B cell (primary cell): ENCODE results near the gene ARL6IP4. TPM values are rescaled to one million over a fixed set of nuclear protein-coding genes. Genes with fewer than 3 reads are reported as not detected.

Source experiments
- ATAC-seq: fragments of 200-7000 bp; cut with Tn5 transposase; one replicate; pipeline ENCODE4 v1.10.0; 2021; ENCODE audit warnings: low read depth, mild to moderate bottlenecking, moderate number of reproducible peaks, moderate library complexity
- CTCF ChIA-PET: fragments of 350-600 bp; sonication (Branson Sonifier 250); formaldehyde crosslinking; loops from one replicate; lab custom pipeline; 2021; ENCODE audit warnings: antibody characterized with exemption, inconsistent platforms; lab: Charles Lee
- POLR2A ChIA-PET: fragments of 350-600 bp; sonication (Branson Sonifier 250); formaldehyde crosslinking; loops from one replicate; lab custom pipeline; 2021; ENCODE audit warnings: antibody characterized with exemption; lab: Charles Lee
- DNase-seq: peaks from one replicate; pipeline ENCODE4 v3.0.0; 2013
- H2AFZ ChIP-seq: 2 replicates; pipeline ENCODE4 v1.6.1; 2012; ENCODE audit warnings: mild to moderate bottlenecking, low read depth, low read length; ENCODE audit not compliant: insufficient read depth, poor library complexity, severe bottlenecking
- H3K27ac ChIP-seq, 2 donors: 1 replicate in 1 of 2; 2 replicates in 1 of 2; pipeline ENCODE4 v1.5.1; 2012 to 2013; ENCODE audit warnings: low read length in 2 of 2, mild to moderate bottlenecking in 2 of 2, moderate library complexity in 1 of 2
- H3K27me3 ChIP-seq, 4 experiments: fragments of 200-600 bp in 1 of 4; sonication (generic) in 1 of 4; replicated peaks in 1 of 4; 1 replicate in 2 of 4; 2 replicates in 2 of 4; pipeline versions ENCODE4 v1.6.1 to v1.7.0; 2013 to 2016; ENCODE audit warnings: low read length in 3 of 4, mild to moderate bottlenecking in 2 of 4, mixed read lengths in 1 of 4, moderate library complexity in 1 of 4; ENCODE audit not compliant: insufficient read depth in 4 of 4, control insufficient read depth in 3 of 4; ENCODE audit errors: control extremely low read depth in 1 of 4
- H3K36me3 ChIP-seq, 2 experiments: replicated peaks in 1 of 2; 1 replicate in 1 of 2; 2 replicates in 1 of 2; pipeline versions ENCODE4 v1.6.1 to v1.7.1; 2013; ENCODE audit warnings: low read length in 1 of 2; ENCODE audit not compliant: insufficient read depth in 2 of 2, control insufficient read depth in 1 of 2; ENCODE audit errors: control extremely low read depth in 1 of 2, extremely low read depth in 1 of 2
- H3K4me1 ChIP-seq, 2 donors: fragments of 200-600 bp in 1 of 2; sonication (generic) in 1 of 2; 1 replicate in 1 of 2; 2 replicates in 1 of 2; pipeline versions ENCODE4 v1.5.1 to v1.6.1; 2013 to 2017; ENCODE audit warnings: low read length in 2 of 2; ENCODE audit not compliant: control insufficient read depth in 2 of 2, insufficient read depth in 2 of 2
- H3K4me2 ChIP-seq: replicated peaks from 2 replicates; pipeline ENCODE3; 2012; ENCODE audit warnings: mild to moderate bottlenecking, low read depth, low read length; ENCODE audit not compliant: poor library complexity, severe bottlenecking
- H3K4me3 ChIP-seq, 5 experiments: fragments of 200-600 bp in 1 of 5; sonication (generic) in 1 of 5; 1 replicate in 3 of 5; 2 replicates in 2 of 5; pipeline versions ENCODE4 v1.5.1 to v1.7.0; 2011 to 2016; ENCODE audit warnings: low read length in 4 of 5, mild to moderate bottlenecking in 4 of 5, low read depth in 2 of 5, control low read depth in 1 of 5, moderate library complexity in 1 of 5; ENCODE audit not compliant: insufficient read depth in 1 of 5; ENCODE audit errors: control extremely low read depth in 1 of 5, extremely low read depth in 1 of 5
- H3K79me2 ChIP-seq: fragments of 200-600 bp; sonication (generic); one replicate; pipeline ENCODE4 v1.6.0; 2016; ENCODE audit warnings: low read length; ENCODE audit not compliant: control insufficient read depth, insufficient read depth
- H3K9ac ChIP-seq: fragments of 200-600 bp; sonication (generic); 2 replicates; pipeline ENCODE4 v1.6.1; 2017; ENCODE audit warnings: mild to moderate bottlenecking, low read length, moderate library complexity
- H3K9me3 ChIP-seq, 3 donors: one replicate each; pipeline versions ENCODE4 v1.6.1 to v1.7.1; 2013; ENCODE audit warnings: low read length in 2 of 3; ENCODE audit not compliant: control insufficient read depth in 2 of 3, insufficient read depth in 1 of 3; ENCODE audit errors: control extremely low read depth in 1 of 3
- H4K20me1 ChIP-seq: 2 replicates; pipeline ENCODE4 v1.6.0; 2012; ENCODE audit warnings: mild to moderate bottlenecking, low read length; ENCODE audit not compliant: insufficient read depth, control insufficient read depth, poor library complexity, severe bottlenecking
- H3K27ac Mint-ChIP-seq: one replicate; pipeline ENCODE4 v1.8.0; 2021; ENCODE audit warnings: mixed read lengths
- H3K27me3 Mint-ChIP-seq: one replicate; pipeline ENCODE4 v1.8.0; 2021; ENCODE audit warnings: mixed read lengths
- H3K4me1 Mint-ChIP-seq: one replicate; pipeline ENCODE4 v1.8.0; 2021; ENCODE audit warnings: mixed read lengths
- H3K4me3 Mint-ChIP-seq: one replicate; pipeline ENCODE4 v1.8.0; 2021; ENCODE audit warnings: mixed read lengths
- H3K9me3 Mint-ChIP-seq: one replicate; pipeline ENCODE4 v1.8.0; 2022; ENCODE audit warnings: mixed read lengths; ENCODE audit not compliant: insufficient read depth
- CTCF ChIP-seq: fragments of 200-600 bp; IDR thresholded peaks from one replicate; pipeline ENCODE4 v1.8.0; 2022; ENCODE audit warnings: antibody characterized with exemption, mild to moderate bottlenecking
- EZH2 ChIP-seq: IDR thresholded peaks from 2 replicates; pipeline ENCODE4 v1.6.1; 2012; ENCODE audit warnings: borderline replicate concordance, low read depth, mild to moderate bottlenecking, moderate library complexity, low read length; ENCODE audit not compliant: insufficient read depth, poor library complexity, severe bottlenecking
- WGBS: methylation state at CpG from one replicate; pipeline ENCODE4 v1.1.5; 2013; ENCODE audit warnings: missing lambda C conversion rate; ENCODE audit not compliant: insufficient coverage; 5-methylcytosine and 5-hydroxymethylcytosine counted together
- intact Hi-C: fragments of 100-400 bp; cut with micrococcal nuclease; formaldehyde crosslinking; loops from one replicate; pipeline ENCODE4 v1.10.0; 2022
- polyA plus RNA-seq: library from polyadenylated mRNA; depleted of rRNA; stranded (reverse); fragments of >200 nt; gene quantifications from 2 replicates; pipeline ENCODE4 v1.2.3, GENCODE V29; 2012
- total RNA-seq, 2 donors: library from RNA; stranded (reverse); fragments of 120-200 nt in 1 of 2; gene quantifications; 1 replicate in 1 of 2; 2 replicates in 1 of 2; pipeline versions ENCODE4 v1.2.3 to v1.2.4, GENCODE V29; 2013 to 2022

The ARL6IP4 gene
- total and polyA plus RNA-seq, 2 donors (not counting 1 experiment from before 2014, with no cell fraction given) = 165 to 274 TPM

DNA sequence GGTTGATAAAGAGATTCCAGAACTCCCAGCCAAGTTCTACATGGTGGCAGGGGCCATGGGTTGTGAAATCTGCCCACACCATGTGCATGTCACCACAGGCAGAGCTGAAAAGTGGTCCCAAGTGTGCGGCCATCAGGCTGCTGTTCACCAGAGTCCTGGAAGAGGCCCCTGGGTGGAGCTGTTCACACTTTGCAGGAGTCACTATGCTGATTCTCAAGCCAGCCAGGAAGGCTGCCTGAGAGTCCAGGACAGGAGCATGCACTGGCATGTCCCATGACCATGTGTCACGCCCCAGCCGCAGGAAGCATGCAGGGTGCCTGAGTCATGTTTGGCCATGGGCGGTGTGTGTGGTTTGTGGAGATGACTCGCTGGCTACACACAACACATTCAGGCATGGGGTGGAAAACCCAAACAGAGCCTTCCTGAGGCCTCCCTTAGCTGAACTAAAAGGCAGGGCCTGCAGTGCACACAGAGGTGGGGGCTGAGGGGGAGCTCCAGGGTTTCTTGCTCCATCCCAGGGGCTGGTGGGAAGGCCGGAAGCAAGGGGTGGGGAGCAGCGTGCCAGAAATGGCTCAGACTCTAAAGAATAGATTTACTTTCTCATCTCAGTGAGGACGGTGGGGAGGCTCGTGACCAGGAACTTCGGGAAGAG is 33.7 kb upstream of the ARL6IP4 start:
- Histone ChIP-seq H3K27me3 (no peaks in the 10 kb centered on the region), H3K9me3 (peaks cover 0 to 3% (median 0%) of the 10 kb centered on the region in 3 donors), H3K36me3 (no peaks in the 10 kb centered on the region), H3K4me3 (no peak overlapping the region), H3K79me2 (peaks cover 7% of the 10 kb centered on the region), H3K4me2 (peak overlapping the region; percentile 32), H3K27ac (no peak overlapping the region), H3K4me1 (peaks cover 25 to 33% of the 10 kb centered on the region in 2 donors), H4K20me1 (no peaks in the 10 kb centered on the region), H3K9ac (no peak overlapping the region), H2AFZ (peak overlapping the region; percentile 52)
- H3K4me3 Mint-ChIP-seq = peak overlapping the region; percentile 54
- POLR2A ChIA-PET = interaction anchor here (0.9 kb wide), 1 partner anchor 45 kb away, joined by 3 read pairs; no protein-coding TSS in a partner anchor
- intact Hi-C loops = loop anchor here (2.0 kb wide), 1 partner anchor 46 kb away; no protein-coding TSS in a partner anchor
- peaks cover 42% of the 10 kb centered on the region for H3K4me1 Mint-ChIP-seq
- H3K9me3 Mint-ChIP-seq = no peaks in the 10 kb centered on the region
- ATAC-seq = peak; percentile 67
- H3K27ac Mint-ChIP-seq = peak overlapping the region; percentile 47
- TF ChIP-seq EZH2 = no peak
- no peak for TF ChIP-seq CTCF
- CTCF ChIA-PET = interaction anchor here (0.6 to 16.2 kb wide), 5 partner anchors 61 to 152 kb away, joined by 3 to 388 read pairs (median 8); no protein-coding TSS in a partner anchor
- peak; percentile 46 for DNase-seq
- no peaks in the 10 kb centered on the region for H3K27me3 Mint-ChIP-seq
- WGBS = 23% methylated on average over 3 of the region's 10 CpGs

DNA sequence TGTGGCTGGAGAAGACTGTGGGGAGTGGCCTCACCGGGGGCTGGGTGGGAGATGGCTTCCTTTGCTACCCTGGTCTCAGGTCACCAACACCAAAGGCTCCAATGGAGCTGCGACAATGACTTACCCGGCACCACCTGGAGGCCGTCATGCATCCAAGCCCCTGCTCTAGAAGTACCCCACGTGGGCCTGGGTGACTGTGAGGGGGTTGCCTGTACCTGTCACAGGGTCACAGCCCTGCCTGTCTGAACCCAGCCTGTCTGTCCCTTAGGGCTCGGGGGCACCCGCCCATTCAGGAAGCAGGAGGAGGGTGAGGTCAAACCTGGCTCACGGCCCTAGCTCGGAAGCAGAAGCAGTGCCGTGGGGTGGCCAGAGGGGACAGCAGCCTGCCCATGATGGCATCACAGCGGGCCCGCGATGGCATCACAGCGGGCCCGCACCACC is 33.1 kb upstream of the ARL6IP4 start:
- ATAC-seq = peak; percentile 26
- no peak overlapping the region for H3K9ac ChIP-seq
- Mint-ChIP-seq H3K4me3 (peak overlapping the region; percentile 54), H3K4me1 (peaks cover 47% of the 10 kb centered on the region), H3K27ac (peak overlapping the region; percentile 47), H3K27me3 (no peaks in the 10 kb centered on the region), H3K9me3 (no peaks in the 10 kb centered on the region)
- ChIA-PET POLR2A (no interaction called here), CTCF (interaction anchor here (1.1 to 16.2 kb wide), 5 partner anchors 11 to 153 kb away, joined by 3 to 388 read pairs (median 13); no protein-coding TSS in a partner anchor)
- H3K4me1 ChIP-seq = peaks cover 29 to 36% of the 10 kb centered on the region in 2 donors
- peak overlapping the region; percentile 52 for H2AFZ ChIP-seq
- DNase-seq = peak; percentile 56
- H4K20me1 ChIP-seq = no peaks in the 10 kb centered on the region
- no peak overlapping the region for H3K4me3 ChIP-seq
- no peaks in the 10 kb centered on the region for H3K36me3 ChIP-seq
- TF ChIP-seq CTCF (no peak), EZH2 (no peak)
- WGBS = 53% methylated on average over 6 of the region's 15 CpGs
- H3K9me3 ChIP-seq = peaks cover 0 to 3% (median 0%) of the 10 kb centered on the region in 3 donors
- peaks cover 12% of the 10 kb centered on the region for H3K79me2 ChIP-seq
- intact Hi-C loops = loop anchor here (2.0 kb wide), 1 partner anchor 47 kb away; no protein-coding TSS in a partner anchor
- H3K27ac ChIP-seq = no peak overlapping the region
- H3K4me2 ChIP-seq = peak overlapping the region; percentile 32
- H3K27me3 ChIP-seq = no peaks in the 10 kb centered on the region
